H1 (cell line): ENCODE results near the gene ABCC11.

Experiments used
- YY1 ChIP-seq: IDR thresholded peaks from 2 replicates; pipeline ENCODE4 v1.6.1; 2011; ENCODE audit warnings: low read depth, mild to moderate bottlenecking, low read length
- TF ChIP-seq, protein P1 (sequence below), 3 experiments: IDR thresholded peaks; 1 replicate in 2 of 3; 2 replicates in 1 of 3; pipeline versions ENCODE4 v1.5.1 to v1.6.1; 2011; ENCODE audit warnings: low read length in 3 of 3, mild to moderate bottlenecking in 3 of 3, inconsistent platforms in 2 of 3, low read depth in 1 of 3, moderate library complexity in 1 of 3; ENCODE audit not compliant: insufficient read depth in 1 of 3; ENCODE audit errors: control extremely low read depth in 1 of 3

DNA sequence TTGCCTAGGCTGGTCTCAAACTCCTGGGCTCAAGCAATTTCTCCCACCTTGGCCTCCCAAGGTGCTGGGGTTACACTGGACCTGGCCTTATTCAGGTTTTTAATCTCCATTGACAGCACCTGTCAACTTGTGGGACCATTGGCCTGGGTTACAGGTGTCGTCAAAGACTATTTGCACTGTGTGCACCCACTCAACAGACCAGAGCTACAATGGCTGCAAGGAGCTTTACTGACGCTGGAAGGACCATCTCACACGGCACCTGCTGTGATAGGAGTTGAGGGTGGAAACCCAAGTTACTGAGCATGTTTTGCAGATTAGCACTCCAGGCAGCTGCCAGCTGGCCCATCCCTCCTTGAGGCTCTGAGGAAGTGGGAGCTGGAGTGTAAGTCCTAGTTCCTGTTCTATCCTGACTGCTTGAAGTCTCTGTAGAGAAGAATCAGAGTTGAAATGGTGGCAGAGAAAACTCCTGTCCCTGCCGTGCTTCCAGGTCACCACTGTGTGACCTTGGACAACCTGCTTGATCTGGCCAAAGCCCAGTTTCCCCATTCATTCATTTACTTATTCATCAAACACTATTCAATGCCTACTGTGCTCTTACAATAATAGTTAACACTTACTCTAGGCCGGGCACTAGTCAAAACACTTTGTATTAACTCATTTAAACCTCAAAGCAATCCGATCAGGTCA is 45.7 kb downstream of the ABCC11 start:
- no peak for TF ChIP-seq YY1
- TF ChIP-seq, protein P1, sequence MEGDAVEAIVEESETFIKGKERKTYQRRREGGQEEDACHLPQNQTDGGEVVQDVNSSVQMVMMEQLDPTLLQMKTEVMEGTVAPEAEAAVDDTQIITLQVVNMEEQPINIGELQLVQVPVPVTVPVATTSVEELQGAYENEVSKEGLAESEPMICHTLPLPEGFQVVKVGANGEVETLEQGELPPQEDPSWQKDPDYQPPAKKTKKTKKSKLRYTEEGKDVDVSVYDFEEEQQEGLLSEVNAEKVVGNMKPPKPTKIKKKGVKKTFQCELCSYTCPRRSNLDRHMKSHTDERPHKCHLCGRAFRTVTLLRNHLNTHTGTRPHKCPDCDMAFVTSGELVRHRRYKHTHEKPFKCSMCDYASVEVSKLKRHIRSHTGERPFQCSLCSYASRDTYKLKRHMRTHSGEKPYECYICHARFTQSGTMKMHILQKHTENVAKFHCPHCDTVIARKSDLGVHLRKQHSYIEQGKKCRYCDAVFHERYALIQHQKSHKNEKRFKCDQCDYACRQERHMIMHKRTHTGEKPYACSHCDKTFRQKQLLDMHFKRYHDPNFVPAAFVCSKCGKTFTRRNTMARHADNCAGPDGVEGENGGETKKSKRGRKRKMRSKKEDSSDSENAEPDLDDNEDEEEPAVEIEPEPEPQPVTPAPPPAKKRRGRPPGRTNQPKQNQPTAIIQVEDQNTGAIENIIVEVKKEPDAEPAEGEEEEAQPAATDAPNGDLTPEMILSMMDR (IDR thresholded peaks at IDR 0.05; ENCODE audit: control extremely low read depth in 1 of 3, insufficient read depth in 1 of 3, low read depth in 1 of 3, low read length in 3 of 3), result no peak
